GM19240 (cell line): ENCODE measurements around the gene ZDHHC16.
A peak's percentile ranks its signal among the peaks of the same experiment; 100 is the strongest.
"Not testable (repeated sequence)": the region's sequence is repeated elsewhere in the genome, so short reads cannot be mapped to it uniquely, and the experiment has no call there.

ENCODE experiments used
- DNase-seq: peaks from one replicate; pipeline ENCODE4 v3.0.0; 2011; ENCODE audit warnings: low spot score; ENCODE audit not compliant: insufficient read length

ZDHHC16 gene

DNA sequence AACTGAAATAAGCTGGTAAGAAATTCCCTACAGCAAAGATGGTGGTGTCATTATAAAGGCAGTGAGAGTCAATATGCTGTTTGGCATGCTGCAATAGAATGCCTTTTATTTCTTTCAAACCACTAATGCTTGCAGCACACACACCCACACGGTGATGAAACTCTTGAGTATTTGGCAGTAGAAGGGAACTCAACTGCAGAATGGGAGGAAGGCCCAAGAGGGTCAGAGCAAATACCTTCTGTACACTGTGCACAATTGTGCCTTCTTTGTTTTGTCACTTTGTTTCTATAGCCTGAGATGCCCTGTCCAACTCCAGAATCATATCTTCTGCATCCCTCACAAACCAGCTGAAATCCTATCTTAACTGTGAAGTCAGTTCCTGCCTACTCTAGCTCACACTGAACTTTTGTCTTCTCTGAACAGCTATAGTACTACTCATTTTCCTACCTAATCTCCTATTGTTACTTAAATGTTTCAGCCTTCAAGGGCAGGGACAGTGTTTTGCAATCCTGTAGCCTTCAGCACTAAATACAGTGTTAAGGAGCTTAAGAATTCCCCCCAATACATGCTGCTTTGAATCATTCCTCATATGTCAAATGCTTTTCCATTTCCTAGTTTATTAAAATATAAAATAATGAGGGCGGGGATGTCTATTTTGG lies 30.1 kb downstream of the ZDHHC16 start:
- no peak for DNase-seq

DNA sequence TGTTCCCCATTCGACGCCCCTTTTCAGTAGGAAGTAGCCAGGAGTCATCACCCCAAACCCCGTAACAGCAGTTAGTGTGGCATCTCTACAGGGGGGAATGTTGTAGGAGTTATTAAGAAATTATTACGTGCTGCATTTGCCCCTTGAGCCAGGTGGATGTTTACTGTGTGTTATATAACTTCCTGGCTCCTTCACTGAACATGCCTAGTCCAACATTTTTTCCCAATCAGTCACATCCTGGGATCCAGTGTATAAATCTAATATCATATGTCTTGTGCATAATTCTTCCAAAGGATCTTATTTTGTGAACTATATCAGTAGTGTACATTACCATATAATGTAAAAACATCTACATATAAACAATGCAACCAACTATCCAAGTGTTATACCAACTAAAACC lies 33.4 kb downstream of the ZDHHC16 start:
- not testable (repeated sequence) for DNase-seq

DNA sequence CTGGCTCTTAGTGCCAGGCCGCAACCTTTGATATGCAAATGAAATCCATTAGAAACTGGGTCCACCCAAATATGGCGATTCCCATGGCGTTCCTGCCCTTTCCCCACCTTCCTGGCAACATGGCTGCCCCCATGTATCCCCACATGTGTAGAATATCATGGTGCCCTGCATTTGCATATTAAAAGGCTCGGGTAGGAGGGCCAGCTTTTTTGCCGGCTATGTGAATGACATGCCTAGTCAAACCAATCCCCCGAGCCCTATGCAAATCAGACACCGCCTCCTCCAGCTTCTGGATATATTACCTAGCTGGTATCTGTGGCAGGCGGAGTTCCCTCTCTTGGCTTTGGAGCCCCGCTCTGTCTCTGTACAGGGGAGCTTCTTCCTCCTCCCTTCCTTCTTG lies 34.0 kb downstream of the ZDHHC16 start:
- no peak for DNase-seq

DNA sequence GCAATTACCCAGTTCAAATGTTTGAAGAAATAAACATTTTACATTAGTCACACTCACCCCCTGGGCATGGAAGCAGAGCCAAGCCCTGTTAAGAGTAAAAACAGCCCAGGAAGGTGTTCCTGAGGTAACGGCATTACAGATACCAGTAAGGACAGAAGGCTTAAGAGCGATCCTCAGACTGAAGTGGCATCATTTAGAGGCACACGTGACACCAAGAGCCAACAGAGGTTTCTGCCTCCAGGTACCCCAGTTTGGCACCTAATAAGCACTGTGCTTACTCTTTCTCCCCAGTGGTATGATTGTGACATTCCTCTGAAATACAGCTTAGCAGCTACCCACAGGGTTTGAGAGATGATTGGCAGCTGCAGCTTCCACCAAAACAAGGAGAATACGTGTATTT lies 35.1 kb downstream of the ZDHHC16 start:
- DNase-seq: no peak

DNA sequence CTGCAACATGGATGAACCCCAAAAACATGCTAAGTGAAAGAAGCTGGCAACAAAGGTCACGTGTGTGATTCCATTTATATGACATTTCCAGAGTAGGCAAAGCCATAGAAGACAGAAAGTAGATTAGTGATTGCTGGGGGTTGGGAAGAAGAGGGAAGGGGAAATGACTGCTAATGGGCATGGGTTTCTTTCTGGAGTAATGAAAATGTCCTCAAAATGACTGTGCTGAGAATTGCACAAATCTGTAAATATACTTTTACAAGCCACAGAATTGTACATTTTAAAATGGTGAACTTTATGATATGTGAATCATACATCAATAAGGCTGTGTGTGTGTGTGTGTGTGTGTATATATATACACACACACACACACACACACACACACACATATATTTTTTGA lies 36.4 kb downstream of the ZDHHC16 start:
- no peak for DNase-seq

DNA sequence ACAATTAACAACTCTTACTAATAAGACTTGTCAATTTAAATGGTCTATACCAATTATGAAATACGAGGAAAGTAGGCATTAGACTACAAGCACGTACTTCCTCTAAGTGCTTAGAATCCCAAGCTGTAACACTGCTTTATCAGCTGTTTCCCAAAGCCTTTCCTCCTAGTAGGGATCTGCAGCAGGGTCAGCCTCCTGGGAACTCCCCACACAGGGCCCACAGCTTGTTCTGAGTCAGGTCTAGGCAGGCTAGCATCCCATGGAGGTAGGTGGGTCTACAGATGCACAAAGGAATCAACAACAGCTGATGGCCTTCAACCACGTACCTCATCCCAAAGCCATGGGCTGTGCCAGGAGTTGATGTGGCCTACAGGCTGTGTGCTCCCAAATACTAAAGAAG lies 37.5 kb downstream of the ZDHHC16 start:
- DNase-seq: no peak

DNA sequence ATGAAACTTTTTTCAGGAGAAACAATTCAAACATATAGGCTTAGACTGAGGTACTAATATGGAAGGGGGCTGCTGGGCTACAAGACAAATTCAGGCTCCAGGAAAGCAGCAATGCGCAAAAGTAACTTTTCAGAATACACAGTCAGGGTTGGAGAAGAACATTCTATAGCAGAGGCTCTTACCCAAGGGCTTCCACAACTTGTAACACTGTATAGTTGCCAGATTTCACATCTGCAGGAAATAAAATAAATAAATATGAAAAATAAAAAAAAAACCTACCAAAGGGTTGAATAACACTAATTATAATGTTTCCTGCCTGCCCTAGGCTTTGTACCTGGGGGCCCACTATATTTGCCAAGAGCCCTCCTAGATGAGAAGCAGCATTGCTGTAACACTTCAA lies 37.9 kb downstream of the ZDHHC16 start:
- DNase-seq: no peak

DNA sequence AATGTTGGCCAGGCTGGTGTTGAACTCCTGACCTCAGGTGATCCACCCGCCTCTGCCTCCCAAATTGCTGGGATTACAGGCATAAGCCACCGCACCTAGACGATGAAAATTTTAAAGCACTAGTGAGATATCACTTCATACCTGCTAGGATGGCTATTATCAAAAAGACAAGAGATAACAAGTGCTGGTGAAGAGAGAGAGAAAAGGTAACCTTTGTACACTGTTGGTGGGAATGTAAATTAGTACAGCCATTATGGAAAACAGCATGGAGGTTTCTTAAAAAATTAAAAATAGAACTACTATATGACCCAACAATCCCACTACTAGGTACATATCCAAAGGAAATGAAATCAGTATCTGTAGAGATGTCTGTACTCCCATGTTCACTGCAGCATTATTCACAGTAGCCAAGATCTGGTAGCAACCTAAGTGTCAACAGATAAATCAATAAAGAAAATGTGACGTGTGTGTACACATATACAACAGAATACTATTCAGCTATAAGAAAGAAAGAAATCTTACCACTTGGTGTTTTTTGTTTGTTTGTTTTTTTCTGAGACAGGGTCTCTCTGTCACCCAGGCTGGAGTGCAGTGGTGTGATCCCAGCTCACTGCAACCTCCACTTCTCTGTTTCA lies 39.8 kb downstream of the ZDHHC16 start:
- no peak for DNase-seq

DNA sequence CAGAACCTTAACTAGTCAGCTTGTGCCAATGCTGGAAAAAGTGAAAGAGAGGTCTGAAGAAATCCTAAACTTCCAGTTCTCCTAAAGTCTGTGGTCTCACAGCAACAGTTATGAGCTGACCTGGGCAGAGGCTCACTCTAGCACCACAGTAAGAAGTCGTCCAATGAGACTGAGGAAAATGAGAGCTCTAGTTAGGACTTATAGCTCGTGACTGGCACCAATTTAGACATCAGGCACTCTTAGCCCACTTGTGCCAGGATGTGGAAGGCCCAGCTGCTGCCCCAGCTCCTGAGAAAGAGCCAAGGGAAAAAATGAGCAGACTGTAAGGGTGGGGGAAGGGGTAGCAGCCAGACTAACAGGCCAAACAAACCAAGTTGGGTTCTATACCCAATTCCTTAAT lies 44.6 kb downstream of the ZDHHC16 start:
- no peak for DNase-seq

DNA sequence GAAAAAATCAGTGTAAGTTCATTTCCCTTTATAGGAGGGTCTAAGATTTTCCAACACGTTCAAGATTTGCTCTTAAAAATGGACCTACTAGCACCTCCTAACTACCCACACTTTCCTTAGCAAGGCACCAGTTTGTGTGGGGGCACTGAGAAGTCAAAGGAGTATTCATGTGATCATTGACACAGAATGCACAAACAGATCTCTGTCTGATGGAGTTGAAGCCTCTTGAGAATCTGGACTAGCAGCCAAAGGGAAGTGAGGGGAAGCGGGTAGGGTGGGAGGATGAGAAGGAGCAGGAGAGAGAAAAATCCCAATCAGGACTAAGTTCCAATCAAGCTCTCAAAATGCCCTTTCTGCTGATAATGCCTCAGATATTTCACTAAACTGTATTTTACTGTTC lies 48.2 kb downstream of the ZDHHC16 start:
- DNase-seq: no peak

DNA sequence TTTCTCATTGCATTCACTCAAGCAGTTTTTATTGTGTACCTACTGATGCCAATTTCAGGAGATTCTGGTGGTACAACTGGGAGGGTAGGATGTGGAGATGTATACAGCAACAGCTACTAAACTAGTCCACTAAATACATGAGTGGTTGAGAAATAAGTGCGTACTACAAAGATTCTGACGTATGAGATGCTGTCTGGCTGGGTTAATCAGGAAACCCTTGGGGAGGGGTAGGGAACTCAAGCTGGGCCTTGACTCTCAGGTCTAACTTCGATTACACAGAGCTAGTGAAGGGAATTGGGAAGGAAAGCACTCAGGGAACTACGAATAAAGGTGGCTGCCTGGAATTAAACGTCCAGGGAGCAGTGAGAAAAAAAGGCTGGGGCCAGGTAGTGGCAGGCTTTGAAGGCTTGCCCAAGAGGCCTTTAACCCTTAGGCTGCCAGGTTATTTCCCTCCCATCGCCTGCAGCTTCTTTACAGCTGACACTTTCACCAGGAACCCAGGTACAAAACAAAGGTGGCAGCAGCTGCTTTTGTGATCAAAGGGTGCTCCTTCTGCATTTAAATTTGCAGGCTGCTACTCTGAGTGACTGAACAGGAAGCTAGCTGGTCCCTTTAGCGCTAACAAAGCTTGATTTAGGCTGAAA lies 49.0 kb downstream of the ZDHHC16 start:
- no peak for DNase-seq

DNA sequence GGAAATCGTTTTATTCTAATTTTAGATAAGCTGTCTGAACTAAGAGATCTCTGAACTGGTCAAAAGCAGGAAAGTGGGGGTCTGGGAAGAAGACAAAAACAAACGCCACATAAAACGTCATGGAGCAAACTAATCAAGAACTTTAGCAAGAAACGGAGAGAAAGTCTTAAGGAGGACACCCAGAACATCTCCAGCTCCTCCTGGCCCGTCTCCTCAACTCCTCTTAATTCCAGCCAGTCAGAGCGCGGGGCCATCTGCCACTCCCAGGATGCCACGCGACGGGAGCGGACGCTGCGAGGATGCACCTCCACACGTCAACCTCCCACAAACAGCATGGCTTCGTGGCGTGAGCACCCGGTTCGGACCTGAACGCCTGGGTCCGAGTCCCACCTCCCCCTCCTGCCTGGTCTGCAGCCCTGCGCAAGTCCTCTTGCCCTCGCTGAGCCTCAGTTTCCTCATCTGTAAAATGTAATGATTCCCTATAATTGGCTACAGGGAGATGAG lies 51.6 kb downstream of the ZDHHC16 start:
- DNase-seq: peak; percentile 69

DNA sequence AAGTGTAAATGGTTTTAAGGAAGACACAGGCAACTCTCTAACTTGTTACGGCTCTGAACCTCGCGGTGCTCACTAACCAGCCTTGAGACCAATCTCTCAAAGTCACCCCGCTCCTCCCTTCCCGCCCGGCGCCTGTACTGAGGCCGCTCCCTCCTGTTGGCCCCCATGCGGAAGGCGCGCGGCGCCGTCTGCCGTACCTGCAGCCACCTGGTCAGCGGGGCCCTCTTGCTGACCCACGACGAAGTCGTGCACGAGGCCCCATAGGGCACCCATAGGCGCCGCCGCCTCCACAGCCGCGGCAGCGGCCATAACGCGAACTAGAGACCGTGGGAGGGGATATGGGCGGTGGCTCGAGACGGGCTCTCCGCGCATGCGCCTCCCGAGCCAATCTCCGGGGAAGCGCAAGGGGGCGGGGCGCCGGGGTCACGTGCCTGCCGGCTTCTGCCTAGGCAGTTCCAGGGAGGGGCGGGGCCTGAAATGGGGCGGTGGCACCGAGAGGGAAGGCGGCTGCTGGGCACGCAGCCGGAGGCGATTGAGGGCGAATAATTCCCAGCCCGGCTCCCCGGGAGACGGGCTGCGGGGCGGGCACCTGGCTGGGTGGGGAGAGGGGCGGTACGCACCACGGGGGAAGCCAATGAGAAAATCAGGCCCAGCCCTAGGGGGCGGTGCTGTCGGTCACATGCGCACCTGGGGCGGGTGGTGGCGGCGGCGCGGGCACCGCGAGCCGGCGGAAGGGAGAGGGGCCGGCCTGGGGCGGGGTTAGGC lies 52.3 kb downstream of the ZDHHC16 start, which contains the start of gene MMS19:
MMS19 (minus strand) TSS at position 347 of the 765 bp plus-strand sequence; CDS start at position 309, 38 bp downstream.
- peak; percentile 97 for DNase-seq

DNA sequence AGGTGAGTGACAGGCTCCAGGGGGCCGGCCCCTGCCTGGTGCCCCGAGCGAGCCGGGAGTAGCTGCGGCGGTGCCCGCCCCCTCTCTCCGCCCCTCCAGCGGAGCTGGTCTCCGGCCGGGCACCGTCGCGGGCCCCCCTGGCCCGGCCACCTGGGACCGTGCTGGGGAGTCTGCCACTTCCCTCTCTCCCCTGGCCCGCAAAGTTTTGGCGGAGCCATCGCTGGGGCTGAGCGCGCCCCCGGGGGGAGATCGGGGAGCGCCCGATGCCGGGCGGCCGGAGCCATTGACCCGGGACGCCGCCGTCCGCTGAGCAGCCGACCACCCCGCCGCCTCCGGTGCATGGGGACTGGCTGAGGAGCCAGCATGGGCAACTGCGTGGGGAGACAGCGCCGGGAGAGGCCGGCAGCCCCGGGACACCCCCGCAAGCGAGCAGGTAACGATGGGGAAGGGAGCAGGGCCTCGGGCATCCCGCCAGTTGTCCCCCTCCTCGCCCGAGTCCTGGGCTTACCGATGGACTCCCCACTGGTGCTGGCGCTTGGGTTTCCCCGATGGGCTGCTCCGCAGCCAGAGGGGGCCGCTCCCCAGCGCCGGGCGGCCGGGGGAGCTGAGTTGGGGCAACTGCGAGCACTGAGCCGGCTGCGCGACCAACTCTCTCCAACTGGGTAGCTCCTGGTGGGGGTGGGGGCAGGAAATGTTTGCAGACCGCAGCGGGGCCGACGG lies 53.0 kb downstream of the ZDHHC16 start, which contains the start of gene UBTD1:
UBTD1 (plus strand) TSS at position 84 of the 720 bp plus-strand sequence; CDS start at position 364, 280 bp downstream.
- peak; percentile 14 for DNase-seq

DNA sequence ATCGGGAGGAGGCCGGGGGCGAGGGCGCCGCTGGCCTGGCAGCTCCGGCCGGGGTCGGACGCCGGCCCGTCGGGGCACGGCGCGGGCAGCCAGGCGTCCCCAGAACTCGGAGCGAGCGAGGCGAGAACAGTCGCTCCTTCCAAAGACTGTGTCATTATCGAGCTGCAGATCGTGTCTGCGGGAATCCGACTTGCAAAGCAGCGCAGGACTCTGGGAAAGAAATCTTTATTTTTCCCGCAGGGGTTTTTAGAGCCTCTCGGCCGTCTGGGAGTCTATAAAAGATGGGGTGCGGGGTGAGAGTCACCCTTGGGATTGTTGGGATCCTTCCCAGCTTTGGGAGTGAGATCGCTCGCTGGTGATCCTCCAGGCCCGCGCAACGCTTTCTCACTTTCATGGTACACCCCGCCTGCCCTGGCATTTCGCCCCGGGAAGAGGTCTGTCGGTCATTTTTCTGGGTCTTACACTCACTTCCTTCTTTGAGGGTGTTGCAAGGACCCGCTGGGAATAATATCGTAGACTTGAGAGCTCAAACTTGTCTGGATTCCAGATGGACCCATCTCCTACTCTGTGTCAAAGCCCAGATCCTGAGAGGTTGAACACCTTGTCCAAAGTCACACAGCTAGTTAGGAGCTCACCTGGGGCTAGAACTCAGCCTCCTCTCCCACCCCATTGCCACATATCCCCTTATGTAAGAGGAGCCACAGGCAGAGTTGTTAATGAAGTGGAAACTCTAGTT lies 53.8 kb downstream of the ZDHHC16 start:
- DNase-seq: no peak

DNA sequence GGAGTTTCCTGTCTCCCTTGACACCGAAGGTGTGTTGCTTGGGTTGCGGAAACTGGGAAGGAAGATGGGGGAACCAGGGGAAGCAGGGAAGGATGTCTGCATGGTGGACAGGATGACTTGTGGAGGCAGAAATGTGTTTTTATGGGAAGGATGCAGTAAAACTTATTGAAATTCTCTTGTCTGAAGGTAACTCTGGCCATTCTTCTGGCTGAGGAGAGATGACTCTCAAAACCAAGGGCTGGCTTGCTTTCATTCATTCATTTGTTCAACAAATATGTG lies 54.3 kb downstream of the ZDHHC16 start:
- no peak for DNase-seq

DNA sequence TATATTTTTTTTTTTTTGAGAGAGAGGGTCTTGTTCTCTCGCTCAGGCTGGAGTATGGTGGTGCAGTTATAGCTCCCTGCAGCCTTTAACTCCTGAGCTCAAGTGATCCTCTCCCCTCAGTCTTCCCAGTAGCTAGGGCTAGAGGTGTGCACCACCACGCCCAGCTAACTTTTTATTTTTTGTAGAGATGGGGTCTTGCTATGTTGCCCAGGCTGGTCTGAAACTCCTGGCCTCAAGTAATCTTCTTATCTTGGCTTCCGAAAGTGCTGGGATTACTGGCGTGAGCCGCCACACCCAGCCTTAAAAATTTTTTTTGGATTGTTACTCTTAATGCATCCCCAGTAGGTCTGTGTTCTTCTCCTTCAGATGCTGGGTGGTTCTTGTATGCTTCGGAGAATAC lies 56.9 kb downstream of the ZDHHC16 start:
- DNase-seq: no peak

DNA sequence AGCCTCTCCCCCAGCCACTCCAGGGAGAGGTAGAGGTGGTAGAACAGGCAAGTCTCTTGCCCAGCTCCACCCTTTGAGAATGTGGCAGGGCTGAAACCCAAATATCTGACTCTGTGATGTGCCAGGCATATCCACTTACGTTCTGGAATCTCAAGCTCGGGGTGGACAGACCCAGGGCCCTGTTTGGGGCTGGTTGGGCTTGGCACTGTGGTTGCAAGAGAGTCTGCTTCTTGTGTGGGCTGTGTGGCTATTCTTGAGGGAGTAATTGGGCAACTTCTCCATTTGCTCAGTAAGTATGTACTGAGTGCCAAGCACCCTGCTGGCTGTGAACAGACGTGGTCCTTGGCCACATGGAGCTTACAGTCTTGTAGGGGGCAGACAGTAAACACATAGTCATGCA lies 57.4 kb downstream of the ZDHHC16 start:
- no peak for DNase-seq

DNA sequence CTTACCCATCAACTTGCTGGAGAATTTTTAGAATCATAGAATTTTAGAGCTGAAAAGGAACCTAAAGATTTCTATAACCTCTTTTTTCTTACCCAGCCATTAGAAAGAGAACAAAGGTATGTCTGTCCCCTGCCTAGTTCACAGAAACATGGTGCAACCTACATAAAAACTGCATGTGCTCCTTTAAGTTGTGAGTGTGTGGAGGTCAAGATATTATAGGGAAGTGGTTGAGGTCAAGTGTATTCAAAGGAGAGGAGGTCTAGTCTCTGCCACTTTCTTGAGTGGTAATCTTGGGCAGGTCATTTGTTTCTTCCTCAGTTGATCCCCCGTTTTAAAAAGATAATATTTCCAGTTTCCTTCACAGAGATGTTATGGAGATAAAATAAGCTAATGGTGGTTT lies 59.2 kb downstream of the ZDHHC16 start:
- DNase-seq: no peak

DNA sequence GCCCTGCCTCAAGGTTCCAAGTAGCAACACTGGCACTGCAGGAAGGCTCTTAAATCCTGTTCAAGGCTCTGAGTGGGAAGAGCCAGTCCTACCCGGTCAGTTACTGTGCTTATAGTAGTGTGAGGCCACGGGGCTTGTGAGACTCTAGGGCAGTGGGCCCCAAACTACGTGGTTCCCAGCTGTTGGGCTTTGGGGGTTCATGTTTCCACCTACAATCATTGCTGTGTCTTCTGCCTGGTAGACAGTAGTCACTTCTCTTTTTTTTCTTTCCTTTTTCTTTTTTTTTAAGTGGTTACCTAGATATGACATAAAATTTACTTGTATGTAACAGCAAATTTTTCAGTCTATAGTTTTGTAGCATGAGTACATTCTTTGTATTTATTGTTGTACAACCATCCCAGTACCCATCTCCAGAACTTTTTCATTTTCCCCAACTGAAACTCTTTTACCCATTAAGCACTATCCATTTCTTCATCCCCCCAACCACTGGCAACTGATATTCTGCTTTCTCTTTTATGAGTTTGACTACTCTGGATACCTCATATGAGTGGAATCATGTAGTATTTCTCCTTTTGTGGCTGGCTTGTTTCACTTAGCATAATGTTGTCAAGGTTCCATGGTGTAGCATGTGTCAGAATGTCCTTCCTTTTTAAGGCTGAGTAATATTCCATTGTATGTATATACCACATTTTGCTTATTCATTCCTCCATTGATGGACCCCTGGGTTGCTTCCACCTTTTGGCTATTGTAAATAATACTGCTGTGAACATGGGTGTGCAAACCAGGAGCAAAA lies 60.4 kb downstream of the ZDHHC16 start:
- DNase-seq: no peak
